Neural cell (in vitro differentiated cells): ENCODE data around the gene ZNF862. TPM values are rescaled to one million over a fixed set of nuclear protein-coding genes. Genes with fewer than 3 reads are reported as not detected.

Experiments
- H2AFZ ChIP-seq: fragments of 200-600, 300-800 bp; sonication (generic), shearing (Covaris generic); 2 replicates; pipeline ENCODE4 v1.6.0; 2014; ENCODE audit warnings: low read depth, mild to moderate bottlenecking, antibody characterized with exemption, low read length, moderate library complexity
- H3F3A ChIP-seq: fragments of 200-600 bp; shearing (Covaris generic); 2 replicates; pipeline ENCODE4 v1.6.1; 2016; ENCODE audit warnings: mild to moderate bottlenecking, moderate library complexity, mixed read lengths, antibody characterized with exemption, low read length; ENCODE audit not compliant: insufficient read depth, poor library complexity, severe bottlenecking
- H3K27ac ChIP-seq: fragments of 200-600, 300-800 bp; sonication (generic), shearing (Covaris generic); 2 replicates; pipeline ENCODE4 v1.5.1; 2014; ENCODE audit warnings: mild to moderate bottlenecking, low read length, moderate library complexity
- H3K27me3 ChIP-seq: fragments of 300-800, 200-600 bp; sonication (generic), shearing (Covaris generic); 2 replicates; pipeline ENCODE4 v1.6.0; 2014; ENCODE audit warnings: mild to moderate bottlenecking, low read depth, low read length, moderate library complexity; ENCODE audit not compliant: insufficient read depth
- H3K36me3 ChIP-seq: fragments of 300-800, 200-600 bp; sonication (generic), shearing (Covaris generic); 2 replicates; pipeline ENCODE4 v1.5.1; 2014; ENCODE audit warnings: mild to moderate bottlenecking, antibody characterized with exemption, low read length, moderate library complexity; ENCODE audit not compliant: insufficient read depth
- H3K4me2 ChIP-seq: fragments of 300-800, 200-600 bp; sonication (generic), shearing (Covaris generic); 2 replicates; pipeline ENCODE4 v1.6.0; 2014; ENCODE audit warnings: mild to moderate bottlenecking, low read length
- H3K4me3 ChIP-seq: fragments of 300-800, 200-600 bp; sonication (generic), shearing (Covaris generic); 2 replicates; pipeline ENCODE4 v1.5.1; 2014; ENCODE audit warnings: mild to moderate bottlenecking, low read length, moderate library complexity
- H3K79me2 ChIP-seq: fragments of 200-600 bp; shearing (Covaris generic); replicated peaks from 2 replicates; pipeline ENCODE4 v1.6.0; 2014; ENCODE audit warnings: mild to moderate bottlenecking, low read length, moderate library complexity; ENCODE audit not compliant: insufficient read depth
- H3K9ac ChIP-seq: fragments of 300-800, 200-600 bp; sonication (generic), shearing (Covaris generic); 2 replicates; pipeline ENCODE4 v1.6.1; 2016; ENCODE audit warnings: mild to moderate bottlenecking, low read length, mixed read lengths
- H3K9me2 ChIP-seq: fragments of 200-600 bp; shearing (Covaris generic); 2 replicates; pipeline ENCODE4 v1.6.1; 2016; ENCODE audit warnings: mild to moderate bottlenecking, low read length, mixed read lengths; ENCODE audit not compliant: insufficient read depth
- H3K9me3 ChIP-seq: fragments of 200-600, 300-800 bp; sonication (generic), shearing (Covaris generic); 2 replicates; pipeline ENCODE4 v1.6.1; 2016; ENCODE audit warnings: mild to moderate bottlenecking, mixed run types, low read length, moderate library complexity, mixed read lengths
- H4K20me1 ChIP-seq: fragments of 200-600 bp; shearing (Covaris generic); 2 replicates; pipeline ENCODE4 v1.6.1; 2016; ENCODE audit warnings: mild to moderate bottlenecking, mixed run types; ENCODE audit not compliant: insufficient read depth
- CTCF ChIP-seq: fragments of 450-650 bp; IDR thresholded peaks from 2 replicates; pipeline ENCODE4 v1.5.1; 2014; ENCODE audit warnings: antibody characterized with exemption, mild to moderate bottlenecking, moderate library complexity; ENCODE audit not compliant: poor library complexity, severe bottlenecking
- EP300 ChIP-seq: fragments of 450-650 bp; conservative IDR thresholded peaks from 2 replicates; pipeline ENCODE4 v1.6.1; 2014; ENCODE audit warnings: antibody characterized with exemption, mild to moderate bottlenecking, moderate library complexity; ENCODE audit not compliant: poor library complexity, severe bottlenecking
- EZH2 ChIP-seq: fragments of 200-600, 300-800 bp; shearing (Covaris generic), sonication (generic); IDR thresholded peaks from 2 replicates; pipeline ENCODE4 v1.6.1; 2014; ENCODE audit warnings: antibody characterized with exemption, low read length, borderline replicate concordance, mild to moderate bottlenecking; ENCODE audit not compliant: insufficient read depth, poor library complexity, severe bottlenecking
- MXI1 ChIP-seq: fragments of 450-650 bp; conservative IDR thresholded peaks from 2 replicates; pipeline ENCODE4 v1.6.1; 2014; ENCODE audit warnings: antibody characterized with exemption, mild to moderate bottlenecking; ENCODE audit not compliant: poor library complexity, severe bottlenecking
- POLR2AphosphoS5 ChIP-seq: IDR thresholded peaks from 2 replicates; pipeline ENCODE4 v1.6.1; 2012
- RAD21 ChIP-seq: fragments of 450-650 bp; conservative IDR thresholded peaks from 2 replicates; pipeline ENCODE4 v1.6.1; 2014; ENCODE audit warnings: antibody characterized with exemption, mild to moderate bottlenecking, moderate library complexity
- REST ChIP-seq: IDR thresholded peaks from 2 replicates; pipeline ENCODE4 v1.6.1; 2012; ENCODE audit warnings: borderline replicate concordance
- SMC3 ChIP-seq: fragments of 450-650 bp; conservative IDR thresholded peaks from 2 replicates; pipeline ENCODE4 v1.6.1; 2014; ENCODE audit warnings: antibody characterized with exemption, mild to moderate bottlenecking, moderate library complexity; ENCODE audit not compliant: poor library complexity
- TAF1 ChIP-seq: IDR thresholded peaks from 2 replicates; pipeline ENCODE4 v1.6.1; 2012; ENCODE audit warnings: low read depth
- polyA plus RNA-seq: library from polyadenylated mRNA; depleted of rRNA; stranded (reverse); fragments of >200 nt; gene quantifications from 2 replicates; pipeline ENCODE4 v1.2.3, GENCODE V29; 2014

The ZNF862 gene
- polyA plus RNA-seq, 1 donor from 2014 or later = 19.0 TPM

- Histone ChIP-seq H3K9ac (no peak overlapping the region), H3K27ac (no peak overlapping the region), H3K79me2 (no peaks in the 10 kb centered on the region), H3K36me3 (no peaks in the 10 kb centered on the region), H4K20me1 (no peaks in the 10 kb centered on the region), H3K9me2 (no peaks in the 10 kb centered on the region), H3K4me2 (no peak overlapping the region), H3K27me3 (no peaks in the 10 kb centered on the region), H3K4me3 (no peak overlapping the region), H3F3A (no peaks in the 10 kb centered on the region), H2AFZ (no peak overlapping the region), H3K9me3 (no peaks in the 10 kb centered on the region)
- no peak for TF ChIP-seq POLR2AphosphoS5
- TF ChIP-seq RAD21 = no peak
- no peak for TF ChIP-seq SMC3
- TF ChIP-seq CTCF = no peak
Observed at GRCh38 chr7:149801002-149801566, 37.1 kb upstream of the ZNF862 start.

GRCh38 chr7:149801816-149802215 lies 36.4 kb upstream of the ZNF862 start:
- no peaks in the 10 kb centered on the region for H3K79me2 ChIP-seq
- no peak overlapping the region for H2AFZ ChIP-seq
- no peak for TF ChIP-seq REST
- no peaks in the 10 kb centered on the region for H3F3A ChIP-seq
- H3K27me3 ChIP-seq = no peaks in the 10 kb centered on the region
- no peaks in the 10 kb centered on the region for H3K36me3 ChIP-seq
- no peak overlapping the region for H3K27ac ChIP-seq
- no peak overlapping the region for H3K4me2 ChIP-seq
- H3K9me2 ChIP-seq = no peaks in the 10 kb centered on the region
- H3K9ac ChIP-seq = no peak overlapping the region
- no peaks in the 10 kb centered on the region for H4K20me1 ChIP-seq
- no peak overlapping the region for H3K4me3 ChIP-seq
- no peaks in the 10 kb centered on the region for H3K9me3 ChIP-seq

- no peak overlapping the region for H2AFZ ChIP-seq
- no peaks in the 10 kb centered on the region for H3K79me2 ChIP-seq
- H4K20me1 ChIP-seq = no peaks in the 10 kb centered on the region
- no peaks in the 10 kb centered on the region for H3K27me3 ChIP-seq
- no peak for TF ChIP-seq TAF1
- no peak for TF ChIP-seq EP300
- TF ChIP-seq REST = no peak
- TF ChIP-seq SMC3 = no peak
- no peak for TF ChIP-seq POLR2AphosphoS5
- TF ChIP-seq CTCF = no peak
- TF ChIP-seq RAD21 = no peak
- TF ChIP-seq MXI1 = no peak
- TF ChIP-seq EZH2 = no peak
- no peak overlapping the region for H3K4me3 ChIP-seq
- no peaks in the 10 kb centered on the region for H3K9me2 ChIP-seq
- H3F3A ChIP-seq = no peaks in the 10 kb centered on the region
- H3K4me2 ChIP-seq = no peak overlapping the region
- H3K9me3 ChIP-seq = no peaks in the 10 kb centered on the region
- H3K27ac ChIP-seq = no peak overlapping the region
- H3K36me3 ChIP-seq = no peaks in the 10 kb centered on the region
- no peak overlapping the region for H3K9ac ChIP-seq
Observed at GRCh38 chr7:149802966-149803365, 35.2 kb upstream of the ZNF862 start.
